NCI-H2227 (cell line): ENCODE measurements around the gene VAV3.

Source experiments
- DNase-seq: peaks from one replicate; lab custom pipeline; 2025; ENCODE audit not compliant: unreplicated experiment; lab: John Stamatoyannopoulos, UW

Gene VAV3

GRCh38 chr1:107975851-107976250 lies 10.9 kb upstream of the VAV3 start:
- DNase-seq, result no peak

DNA sequence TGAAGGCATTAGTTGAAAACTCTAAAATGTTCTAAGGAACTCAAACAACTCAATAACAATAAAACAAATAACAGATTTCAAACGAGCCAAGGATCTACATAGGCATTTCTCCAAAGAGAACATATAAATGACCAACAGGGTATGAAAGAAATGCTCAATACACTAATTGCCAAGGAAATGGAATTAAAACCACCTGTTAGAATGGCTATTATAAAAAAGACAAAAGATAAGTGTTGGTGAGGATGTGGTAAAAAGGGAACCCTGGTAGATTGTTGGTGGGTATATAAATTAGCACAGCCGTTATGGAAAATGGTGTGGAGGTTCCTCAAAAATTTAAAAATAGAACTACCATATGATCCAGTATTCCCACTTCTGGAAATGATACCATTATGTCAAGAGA lies 9.1 kb upstream of the VAV3 start:
- DNase-seq, result no peak

- DNase-seq, result no peak
These were observed 7.6 kb upstream of the VAV3 start for GRCh38 chr1:107972391-107973180.

DNA sequence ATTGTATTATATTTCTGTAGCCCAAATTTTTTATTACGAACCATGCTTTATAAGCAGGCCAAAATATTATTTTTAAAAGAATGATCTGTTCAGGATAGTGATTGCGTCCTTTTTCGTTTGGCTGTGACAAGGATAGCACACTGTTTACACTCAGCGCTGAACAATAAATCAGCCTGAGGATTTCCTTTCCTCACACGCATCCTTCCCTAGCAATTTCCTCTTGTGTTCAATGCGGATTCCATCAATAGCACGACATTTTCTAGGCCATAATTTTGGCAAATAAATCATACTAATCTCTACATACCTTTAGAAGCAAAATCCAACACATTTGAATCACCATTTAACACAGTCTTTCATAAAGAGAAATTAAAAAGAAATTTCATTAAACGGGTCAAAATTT lies 1.6 kb upstream of the VAV3 start:
- no peak for DNase-seq

DNA sequence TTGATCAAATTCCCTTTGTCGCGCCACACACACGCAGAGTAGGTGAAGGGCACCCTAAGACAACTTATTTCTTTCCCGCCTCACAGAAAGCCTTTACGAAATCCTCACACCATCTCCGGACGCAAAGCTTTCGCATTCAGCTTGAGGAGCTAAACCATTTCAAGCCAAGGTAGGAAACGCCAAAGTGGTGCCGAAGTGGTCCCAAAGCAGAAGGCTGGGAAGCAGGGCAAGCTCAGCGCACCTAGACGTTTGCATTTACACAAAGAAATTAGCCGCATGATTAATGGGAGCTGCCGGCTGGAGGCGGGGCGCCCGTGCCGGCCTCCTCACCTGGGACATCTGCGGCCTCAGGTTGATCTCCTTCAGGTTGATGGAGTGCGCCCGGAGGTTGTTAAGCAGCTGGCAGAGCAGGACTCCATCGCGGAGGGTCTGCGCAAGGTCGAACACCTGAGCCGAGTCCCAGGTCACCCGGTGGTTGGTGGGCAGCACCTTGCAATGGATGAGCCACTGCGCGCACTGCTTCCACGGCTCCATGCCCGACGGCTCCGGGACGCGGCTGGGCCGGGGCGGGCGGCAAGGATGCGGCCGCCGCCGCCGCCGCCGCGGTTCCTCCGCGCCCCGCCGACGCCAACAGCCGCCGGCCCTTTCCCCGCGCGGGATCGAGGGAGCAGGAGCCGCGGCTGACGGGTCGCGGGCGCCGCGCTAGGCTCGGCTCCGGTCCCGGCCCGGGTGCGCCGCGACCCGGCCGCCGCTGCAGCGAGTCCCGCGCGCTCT lies 457 bp downstream of the VAV3 start:
- DNase-seq, result no peak

DNA sequence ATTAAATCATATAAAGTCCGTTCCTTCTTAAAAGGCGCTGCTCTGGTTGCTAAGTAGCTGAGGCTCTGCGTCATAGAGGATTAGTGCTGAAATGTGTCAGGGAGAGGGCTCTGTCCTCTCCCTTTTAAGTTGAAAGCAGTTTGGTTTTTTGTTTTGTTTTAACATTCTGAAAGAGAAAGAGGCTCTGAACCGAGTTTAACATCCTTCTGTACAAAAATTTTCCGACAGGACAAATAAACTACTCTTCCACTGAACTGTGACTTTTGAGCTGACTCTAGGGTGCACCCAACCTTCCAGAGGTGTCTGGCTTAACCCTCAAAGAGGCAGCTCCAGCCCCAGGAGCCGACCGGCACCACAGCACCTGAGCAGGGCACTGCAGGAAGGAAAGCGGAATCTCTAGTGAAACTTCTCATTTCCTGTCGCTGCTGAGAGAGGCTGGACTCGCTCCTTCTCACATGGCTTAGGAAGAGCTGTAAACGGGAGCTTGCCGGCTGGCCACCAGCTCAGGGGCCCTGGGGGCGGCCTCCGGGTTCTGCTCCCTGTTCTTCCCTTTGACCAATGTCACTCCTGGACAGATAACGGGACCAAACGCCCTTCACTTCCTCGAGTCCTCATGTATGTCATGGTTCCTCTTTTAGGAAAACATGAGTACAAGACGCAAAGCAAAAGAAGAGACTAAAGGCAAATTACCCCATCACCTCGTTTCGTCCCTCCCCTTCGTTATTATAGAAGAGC lies 1.2 kb downstream of the VAV3 start:
- no peak for DNase-seq

DNA sequence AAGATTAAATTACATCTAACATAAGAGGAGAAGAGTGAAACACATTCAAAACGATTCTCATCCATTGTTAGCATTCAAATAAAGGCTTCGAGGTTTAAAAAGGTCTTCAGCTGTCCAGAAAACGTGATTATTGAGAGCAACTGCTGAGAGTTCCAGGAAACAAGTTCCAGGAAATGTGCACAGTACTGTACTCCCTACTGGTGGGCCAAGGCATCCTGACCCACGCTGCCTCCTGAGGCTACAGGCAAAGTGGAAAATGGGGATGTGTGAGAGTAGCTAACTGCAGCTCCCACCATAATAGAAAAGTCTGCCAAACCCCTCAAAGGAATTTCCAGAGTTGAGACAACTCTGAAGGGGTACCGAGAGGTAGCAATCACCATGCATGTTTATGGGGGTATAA lies 2.0 kb downstream of the VAV3 start:
- no peak for DNase-seq

GRCh38 chr1:107954719-107955415 lies 10.1 kb downstream of the VAV3 start:
- DNase-seq, result no peak

DNA sequence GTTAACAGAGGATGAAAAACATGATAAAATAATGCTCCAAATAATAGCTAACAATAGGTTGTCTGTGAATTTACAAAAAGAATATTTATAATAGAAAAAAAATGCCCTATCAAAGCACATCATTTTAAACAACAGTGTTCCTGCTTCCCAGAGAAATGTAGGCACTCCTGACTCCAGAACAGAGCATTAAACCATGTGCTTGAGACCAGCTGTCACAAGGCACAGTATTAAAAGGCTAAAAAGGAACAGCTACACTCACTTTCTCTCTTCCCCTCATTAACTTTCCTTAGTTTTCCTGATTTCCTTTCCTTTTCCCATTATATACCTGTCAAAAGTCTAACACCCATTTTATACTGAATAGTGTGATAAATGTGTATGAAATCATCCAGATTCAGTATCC lies 10.9 kb downstream of the VAV3 start:
- DNase-seq, result no peak

DNA sequence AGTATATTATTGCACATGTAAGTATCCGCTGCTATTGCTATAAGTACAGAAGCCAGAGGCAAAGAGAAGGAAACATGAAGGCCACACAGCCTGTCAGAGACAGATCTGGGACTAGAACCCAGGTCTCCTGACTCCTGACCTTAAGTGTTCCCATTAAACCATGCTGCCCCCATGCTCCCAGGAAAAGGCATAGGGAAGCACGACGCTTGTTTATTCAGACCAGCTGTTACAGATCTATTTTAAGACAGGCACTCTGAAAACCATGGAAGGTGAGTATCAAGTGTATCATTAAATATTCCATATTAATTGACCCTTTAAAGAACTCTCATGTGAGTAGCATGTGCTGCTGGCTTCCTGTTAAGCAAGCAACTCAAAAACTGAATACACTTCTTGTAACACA lies 11.4 kb downstream of the VAV3 start:
- no peak for DNase-seq

DNA sequence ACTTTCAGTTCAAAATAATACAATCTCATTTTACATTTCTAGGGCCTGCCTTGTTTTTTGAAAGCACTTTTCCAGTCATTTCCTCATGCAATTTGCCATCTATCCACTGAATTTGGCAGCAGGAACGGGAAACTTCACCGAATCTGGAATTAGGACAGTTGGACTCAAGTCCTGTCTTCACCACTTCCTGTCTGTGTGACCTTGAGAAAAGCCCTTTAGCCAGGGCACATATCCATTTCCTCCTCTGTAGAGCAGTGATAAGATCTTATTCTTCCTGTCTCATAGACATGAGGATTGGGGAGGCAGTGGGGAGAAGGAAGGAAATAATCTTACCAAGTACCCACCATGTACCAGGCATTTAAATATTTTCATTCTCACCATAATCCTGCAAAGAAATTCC lies 12.0 kb downstream of the VAV3 start:
- DNase-seq, result no peak

DNA sequence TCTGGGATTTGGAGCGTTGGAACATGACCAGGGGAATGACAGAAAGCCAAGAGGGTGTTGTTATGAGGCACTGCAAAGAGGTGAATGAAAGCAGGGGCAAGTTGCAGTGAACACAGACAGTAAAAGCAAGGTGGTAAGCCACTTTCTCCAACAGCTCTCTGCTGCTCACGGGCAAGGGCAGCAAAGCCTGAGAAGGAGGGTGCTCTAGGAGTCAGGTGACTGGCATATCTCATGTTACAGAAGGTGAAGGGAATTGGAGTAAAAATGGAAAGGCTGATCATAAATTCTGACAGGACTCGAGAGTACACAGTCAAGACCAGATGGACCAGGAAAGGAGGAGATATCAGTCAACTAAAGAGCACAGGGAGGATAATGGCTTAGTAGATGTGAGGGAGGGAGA lies 14.5 kb downstream of the VAV3 start:
- no peak for DNase-seq

GRCh38 chr1:107949467-107950253 lies 15.3 kb downstream of the VAV3 start:
- no peak for DNase-seq

DNA sequence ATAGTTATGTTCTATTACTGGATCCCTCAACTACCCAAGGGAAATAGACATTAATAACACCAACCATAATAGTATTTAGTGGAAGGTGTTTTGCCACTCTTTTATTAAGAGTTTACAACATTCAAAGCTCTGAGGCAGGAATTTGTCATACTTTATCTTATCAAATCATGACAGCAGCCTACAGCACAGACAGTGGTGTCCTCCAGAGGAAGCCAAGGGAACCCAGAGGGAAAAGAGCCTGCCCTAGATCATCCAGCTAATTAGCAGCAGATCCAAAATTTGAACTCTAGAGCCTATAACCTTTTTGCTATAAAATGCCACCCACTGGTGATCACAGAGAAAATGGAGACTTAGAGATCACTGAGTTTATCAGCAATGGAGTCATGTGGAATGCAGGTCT lies 18.2 kb downstream of the VAV3 start:
- DNase-seq, result no peak

GRCh38 chr1:107943694-107944093 lies 21.3 kb downstream of the VAV3 start:
- no peak for DNase-seq

- no peak for DNase-seq
These were observed 22.2 kb downstream of the VAV3 start for GRCh38 chr1:107942814-107943213.

GRCh38 chr1:107941531-107941930 lies 23.4 kb downstream of the VAV3 start:
- no peak for DNase-seq

- DNase-seq, result no peak
These were observed 23.9 kb downstream of the VAV3 start for GRCh38 chr1:107941123-107941522.

DNA sequence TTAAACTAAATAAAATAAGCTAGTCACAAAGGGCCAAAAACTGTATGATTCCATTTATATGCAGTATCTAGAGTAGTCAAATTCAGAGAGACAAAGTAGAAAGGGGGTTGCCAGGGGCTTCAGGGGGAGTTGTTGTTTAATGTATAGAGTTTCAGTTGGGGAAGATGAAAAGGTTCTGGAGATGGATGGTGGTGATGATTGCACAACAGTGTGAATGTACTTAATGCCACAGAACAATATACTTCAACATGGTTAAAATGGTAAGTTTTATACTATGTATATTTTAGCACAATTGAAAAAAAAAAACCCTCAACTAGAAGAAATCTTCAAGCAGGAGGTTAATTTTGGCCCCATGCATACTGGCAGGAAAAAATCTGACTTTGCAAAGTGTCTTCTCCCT lies 24.3 kb downstream of the VAV3 start:
- no peak for DNase-seq

GRCh38 chr1:107940017-107940577 lies 24.9 kb downstream of the VAV3 start:
- DNase-seq, result no peak
